Erythroblast (primary cell): ENCODE data around the gene MAFB.

ENCODE experiments used
- GATA1 ChIP-seq: IDR thresholded peaks from 2 replicates; pipeline ENCODE4 v1.6.1; 2011; ENCODE audit warnings: low read depth, mild to moderate bottlenecking, control low read depth, low read length, moderate library complexity
- POLR2A ChIP-seq: IDR thresholded peaks from 2 replicates; pipeline ENCODE4 v1.6.1; 2011; ENCODE audit warnings: mild to moderate bottlenecking, low read length

DNA sequence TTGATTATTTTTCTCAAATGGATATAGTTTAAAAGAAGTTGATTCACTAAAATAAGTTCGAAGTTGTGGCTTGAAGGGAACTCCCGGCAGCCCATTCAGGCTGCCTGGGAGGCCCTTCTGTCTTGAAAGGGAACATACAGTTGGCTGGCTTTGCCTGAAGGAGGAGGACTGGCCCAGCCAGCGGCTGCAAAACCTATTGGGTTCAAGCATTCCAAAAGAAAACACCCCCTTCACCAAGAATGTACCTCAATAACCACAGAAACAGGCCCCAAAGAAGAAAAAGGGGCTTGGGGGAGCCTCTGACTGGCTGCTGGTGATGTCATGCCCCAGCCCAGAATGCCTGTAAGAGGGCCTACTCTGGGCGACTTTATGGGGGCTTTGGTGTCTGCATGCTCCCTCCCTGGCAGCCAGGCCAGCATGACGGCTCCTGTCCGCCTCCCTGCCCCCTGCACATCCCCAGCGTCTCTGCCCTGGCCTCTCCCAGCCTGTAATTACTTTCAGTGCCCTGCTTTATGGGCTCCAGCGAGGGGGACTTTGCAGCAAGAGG, 36.5 kb downstream of the MAFB start:
- TF ChIP-seq POLR2A, result no peak
- no peak for TF ChIP-seq GATA1
